ENCODE measurements around the gene PRDM2.

Gene PRDM2

DNA sequence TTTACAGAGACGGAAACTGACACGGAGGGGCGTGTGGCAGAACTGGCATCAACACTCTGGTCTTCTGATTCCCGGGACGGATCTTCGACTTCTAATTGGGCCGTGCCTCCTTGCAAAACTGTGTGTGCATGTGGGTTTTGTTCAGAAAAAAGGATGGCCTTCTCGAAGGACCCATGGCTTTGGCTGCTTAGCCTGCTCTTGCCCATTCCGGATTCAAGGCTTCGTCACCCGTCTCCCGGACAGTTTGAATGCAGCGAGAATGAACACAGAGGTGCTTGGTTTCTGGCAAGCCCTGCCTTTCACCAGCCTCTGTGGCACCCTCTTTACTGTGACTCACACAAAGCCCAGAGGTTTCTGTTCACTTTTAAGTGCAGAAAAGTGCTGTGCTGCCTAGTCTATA lies 120.1 kb downstream of the PRDM2 start:
- no peak for DNase-seq

DNA sequence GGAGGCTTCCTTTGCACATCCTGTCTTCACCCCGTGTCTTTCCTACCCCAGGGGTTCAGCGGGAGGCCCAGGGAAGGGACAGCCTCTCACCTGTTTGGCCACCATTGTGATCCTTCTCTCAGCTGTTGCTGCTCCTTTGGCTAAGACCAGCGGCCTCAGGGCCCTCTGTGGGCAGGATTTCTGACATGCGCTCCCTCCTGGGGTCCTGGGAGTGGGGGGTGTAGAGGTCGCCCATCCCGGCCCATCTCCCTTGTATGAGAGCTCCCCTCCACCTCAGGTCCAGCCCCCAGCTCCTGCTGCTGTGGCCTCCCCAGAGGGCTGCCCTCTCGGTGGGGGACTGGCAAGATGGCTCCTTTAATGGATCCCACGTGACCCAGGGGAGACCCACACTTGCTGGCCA lies 120.5 kb downstream of the PRDM2 start:
- DNase-seq: no peak

DNA sequence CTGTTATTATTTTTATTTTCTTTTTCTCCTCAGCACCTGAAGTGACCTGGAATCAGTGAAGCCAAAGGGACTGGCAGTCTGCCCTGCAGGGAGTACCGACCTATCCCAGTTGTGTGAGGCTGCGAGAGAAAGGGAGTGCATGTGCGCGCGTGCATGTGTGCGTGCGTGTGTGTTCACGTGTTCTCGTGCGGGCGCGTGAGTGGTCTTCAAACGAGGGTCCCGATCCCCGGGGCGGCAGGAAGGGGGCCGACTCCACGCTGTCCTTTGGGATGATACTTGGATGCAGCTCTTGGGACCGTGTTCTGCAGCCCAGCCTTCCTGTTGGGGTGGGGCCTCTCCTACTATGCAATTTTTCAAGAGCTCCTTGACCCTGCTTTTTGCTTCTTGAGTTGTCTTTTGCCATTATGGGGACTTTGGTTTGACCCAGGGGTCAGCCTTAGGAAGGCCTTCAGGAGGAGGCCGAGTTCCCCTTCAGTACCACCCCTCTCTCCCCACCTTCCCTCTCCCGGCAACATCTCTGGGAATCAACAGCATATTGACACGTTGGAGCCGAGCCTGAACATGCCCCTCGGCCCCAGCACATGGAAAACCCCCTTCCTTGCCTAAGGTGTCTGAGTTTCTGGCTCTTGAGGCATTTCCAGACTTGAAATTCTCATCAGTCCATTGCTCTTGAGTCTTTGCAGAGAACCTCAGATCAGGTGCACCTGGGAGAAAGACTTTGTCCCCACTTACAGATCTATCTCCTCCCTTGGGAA lies 123.3 kb downstream of the PRDM2 start:
- no peak for DNase-seq

DNA sequence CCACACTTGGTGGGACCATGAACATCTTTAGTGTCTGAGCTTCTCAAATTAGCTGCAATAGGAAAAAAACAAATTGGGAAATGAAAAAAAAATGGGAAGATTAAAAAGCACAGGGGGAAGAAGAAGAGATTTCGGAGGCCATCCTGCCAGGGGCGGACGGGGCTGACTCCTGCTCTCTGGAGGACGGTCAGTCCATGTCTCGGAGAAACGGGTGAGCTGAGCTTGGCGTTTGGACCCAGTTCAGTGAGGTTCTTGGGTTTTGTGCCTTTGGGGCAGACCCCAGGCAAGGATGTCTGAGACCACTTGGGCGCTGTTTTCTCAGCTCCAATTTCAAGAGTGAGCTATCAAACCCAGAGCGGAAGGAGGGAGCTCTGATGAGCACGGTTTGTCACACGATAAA lies 123.9 kb downstream of the PRDM2 start:
- DNase-seq: no peak

DNA sequence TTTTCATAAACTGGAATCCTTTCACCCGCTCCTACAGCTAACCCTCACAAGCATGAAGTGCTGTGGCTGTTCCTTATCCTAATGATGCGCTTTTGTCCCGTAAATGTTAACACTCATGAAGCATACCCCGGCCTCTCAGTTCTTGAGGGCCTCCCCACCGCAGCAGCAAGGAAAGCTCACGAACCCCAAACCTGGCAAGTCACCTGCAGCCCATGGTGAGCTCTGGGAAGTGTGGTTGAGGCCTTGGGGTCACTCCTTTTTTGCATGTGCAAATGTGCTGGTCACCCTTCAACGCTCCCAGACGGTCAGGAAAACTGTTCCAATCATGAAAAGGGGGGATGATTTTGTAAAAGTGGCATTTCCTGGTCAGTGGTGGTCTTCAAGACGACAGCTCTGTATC lies 124.6 kb downstream of the PRDM2 start:
- DNase-seq: no peak

DNA sequence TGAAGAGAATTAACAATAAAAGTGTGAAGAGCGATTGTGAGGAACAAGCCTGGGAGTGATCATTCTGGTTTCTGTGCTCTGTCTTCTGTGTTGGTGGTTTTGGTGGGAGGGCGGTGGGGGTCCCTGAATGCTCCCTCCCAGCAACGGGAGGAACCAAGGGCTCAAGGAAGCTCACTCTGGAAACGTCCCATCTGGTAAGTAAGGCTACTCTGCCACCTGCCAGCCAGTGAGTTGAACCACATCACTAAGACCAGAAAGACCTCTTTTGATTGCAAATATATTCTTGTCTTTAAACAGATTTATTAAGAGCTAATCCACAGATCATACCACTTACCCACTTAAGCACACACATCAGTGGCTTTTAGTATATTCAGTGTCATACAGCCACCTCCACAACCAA lies 125.0 kb downstream of the PRDM2 start:
- no peak for DNase-seq

DNA sequence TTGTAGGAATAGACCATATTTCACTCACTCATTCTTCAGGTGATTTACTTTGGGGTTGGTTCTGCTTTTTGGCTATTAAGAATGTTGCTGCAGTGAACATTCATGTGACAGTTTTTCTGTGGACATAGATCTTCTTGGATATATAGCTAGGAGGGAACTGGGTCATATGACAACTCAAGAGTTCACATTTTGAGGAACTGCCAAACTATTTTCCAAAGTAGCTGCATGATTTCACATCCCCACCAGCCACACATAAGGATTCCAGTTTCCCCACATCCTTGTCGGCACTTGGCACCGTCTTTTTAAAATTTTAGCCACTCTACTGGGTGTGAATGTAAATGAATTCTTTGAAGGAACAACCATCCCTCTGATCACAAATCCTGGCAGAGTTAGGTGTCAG lies 126.0 kb downstream of the PRDM2 start:
- no peak for DNase-seq

DNA sequence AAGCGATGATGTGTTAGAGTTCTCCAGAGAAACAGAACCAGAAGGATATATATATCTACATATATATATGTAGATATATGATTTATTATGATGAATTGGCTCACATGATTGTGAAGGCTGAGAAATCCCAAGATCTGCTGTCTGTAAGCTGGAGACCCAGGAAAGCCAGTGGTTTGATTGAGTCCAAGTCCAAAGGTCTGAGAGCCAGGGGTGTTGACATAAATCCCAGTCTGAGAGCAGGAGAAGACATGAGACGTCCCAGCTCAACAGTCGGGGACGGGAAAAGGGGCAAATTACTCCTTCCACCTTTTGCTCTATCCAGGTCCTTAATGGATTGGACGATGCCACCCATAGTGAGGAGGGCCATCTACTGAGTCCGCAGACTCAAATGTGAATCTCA lies 126.6 kb downstream of the PRDM2 start:
- no peak for DNase-seq

DNA sequence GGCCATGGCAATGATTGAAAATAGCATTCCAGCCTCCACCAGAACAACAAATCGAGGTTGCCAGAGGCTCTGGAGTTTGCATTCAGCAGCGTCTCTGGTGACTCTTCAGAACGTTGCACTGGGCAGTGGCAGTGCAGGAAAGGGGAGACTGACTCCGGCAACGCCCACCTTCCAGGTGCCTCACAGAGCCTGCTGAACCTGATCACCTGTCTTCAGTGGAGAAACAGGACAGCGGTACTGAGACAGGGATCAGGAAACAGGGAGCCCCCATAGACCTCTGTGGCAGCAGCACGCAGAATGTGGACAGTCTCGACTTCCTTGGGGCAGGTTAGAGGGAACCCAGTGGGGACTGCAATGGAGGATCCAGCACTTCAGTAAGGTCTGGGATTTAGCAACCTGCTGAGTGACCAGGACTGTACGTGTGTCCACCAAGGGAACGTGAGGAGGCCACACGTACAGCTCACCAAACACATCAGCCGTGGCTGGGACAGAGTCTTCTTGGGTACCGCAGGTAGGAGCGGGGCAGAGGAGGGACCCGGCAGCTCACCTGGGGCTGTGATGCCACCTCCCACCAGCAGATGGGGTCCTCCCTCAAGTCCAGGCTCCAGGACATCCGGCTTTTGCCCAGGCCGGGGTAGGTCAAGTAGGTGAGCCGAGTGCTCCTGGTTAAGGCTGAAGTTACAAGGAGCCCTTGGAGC lies 128.6 kb downstream of the PRDM2 start:
- DNase-seq: no peak

DNA sequence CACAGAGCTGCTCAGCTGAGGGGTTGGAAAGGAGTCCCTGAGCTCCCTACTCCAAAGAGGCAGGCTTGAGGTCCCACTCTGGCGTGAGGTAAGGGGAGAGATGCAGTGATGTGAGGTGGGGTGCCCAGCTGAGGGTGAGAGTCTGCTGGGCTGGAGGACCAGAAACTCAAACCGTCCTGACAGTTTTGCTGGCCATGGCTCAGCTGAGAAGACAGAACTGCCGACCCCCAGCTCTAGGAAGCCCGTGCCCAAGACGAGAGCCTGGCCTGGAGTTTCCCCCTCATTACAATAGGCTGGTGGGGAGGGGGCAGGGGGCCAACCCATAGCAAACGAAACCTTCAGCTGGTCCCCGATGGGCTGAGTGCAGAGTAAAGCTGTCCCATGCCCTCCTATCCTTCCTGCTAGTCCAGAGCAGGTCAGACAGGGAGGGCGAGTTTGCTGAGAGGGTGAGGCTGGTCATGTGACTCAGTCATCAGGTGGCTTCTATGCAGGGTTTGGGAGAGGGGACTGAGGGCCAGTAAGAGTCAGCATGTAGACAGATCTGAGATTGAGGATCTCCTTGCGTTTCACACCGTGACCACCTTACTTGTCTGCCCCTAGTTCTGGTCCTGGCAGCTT lies 129.3 kb downstream of the PRDM2 start:
- DNase-seq: no peak

DNA sequence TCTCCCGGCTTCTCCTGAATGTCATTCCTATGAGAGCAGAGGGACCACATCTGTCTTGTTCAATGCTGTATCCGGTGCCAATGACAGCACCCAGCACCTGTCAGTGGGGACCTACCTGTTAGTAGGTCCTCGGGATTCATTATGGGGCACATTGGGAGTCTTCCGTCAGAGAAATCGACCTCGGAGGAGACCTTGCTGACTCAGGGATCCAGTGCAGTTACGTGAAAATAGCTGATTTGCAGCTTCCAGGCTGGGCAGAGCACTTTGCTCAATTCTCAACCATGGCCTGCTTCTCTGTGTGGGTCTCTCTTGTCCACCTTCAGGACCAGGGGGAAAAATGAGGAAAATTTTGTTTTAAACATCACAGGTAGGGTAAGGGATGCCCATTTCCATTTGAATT lies 130.2 kb downstream of the PRDM2 start:
- no peak for DNase-seq

DNA sequence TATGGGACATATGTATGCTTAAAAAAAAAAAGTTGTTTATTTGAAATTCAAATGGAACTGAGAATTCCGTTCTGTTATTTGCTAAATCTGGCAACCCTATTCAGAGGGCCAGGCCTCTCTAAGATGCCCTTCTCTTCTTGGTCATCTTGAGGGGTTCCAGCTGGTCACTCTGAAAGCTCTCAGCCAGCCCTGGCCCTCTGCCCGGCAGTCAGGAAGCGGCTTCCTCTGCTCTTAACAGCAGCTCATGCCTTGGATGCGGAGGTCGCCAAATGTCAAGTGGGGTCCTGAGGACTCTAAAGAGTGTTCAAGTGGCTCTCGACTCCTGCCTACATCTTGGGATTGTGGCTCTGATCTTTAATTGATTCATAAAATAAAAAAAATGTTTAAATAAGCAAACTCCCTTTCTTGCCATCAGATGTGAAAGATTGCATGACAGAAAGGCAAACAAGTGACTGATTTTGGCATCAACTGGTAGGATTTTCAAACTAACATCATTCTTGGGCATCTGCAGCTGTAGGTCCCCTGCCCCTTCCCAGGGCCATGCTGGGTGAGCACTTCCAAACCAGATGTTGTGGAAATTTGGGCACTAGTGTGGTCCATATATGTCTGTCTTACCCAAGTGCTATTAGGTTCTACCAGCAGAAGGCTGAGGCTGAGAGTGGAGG lies 130.8 kb downstream of the PRDM2 start:
- DNase-seq: no peak

DNA sequence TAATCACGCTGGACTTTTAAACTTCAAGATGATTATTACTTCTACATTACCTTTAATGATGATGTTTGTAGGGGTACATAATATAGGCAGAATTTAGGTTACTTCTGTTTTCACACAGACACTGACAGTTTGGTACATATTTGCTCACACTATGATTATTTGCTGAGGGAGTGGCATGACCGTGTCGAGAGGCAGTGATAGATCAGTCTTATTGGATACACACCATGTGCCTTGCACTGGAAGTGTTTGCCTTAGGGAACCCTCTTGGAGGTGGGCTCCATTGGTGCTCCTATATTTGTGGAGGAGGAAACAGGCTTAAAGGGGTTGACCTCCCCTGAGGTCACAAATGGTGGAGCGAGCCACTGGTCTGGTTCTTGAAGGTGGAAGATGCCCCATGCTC lies 132.1 kb downstream of the PRDM2 start:
- DNase-seq: no peak

DNA sequence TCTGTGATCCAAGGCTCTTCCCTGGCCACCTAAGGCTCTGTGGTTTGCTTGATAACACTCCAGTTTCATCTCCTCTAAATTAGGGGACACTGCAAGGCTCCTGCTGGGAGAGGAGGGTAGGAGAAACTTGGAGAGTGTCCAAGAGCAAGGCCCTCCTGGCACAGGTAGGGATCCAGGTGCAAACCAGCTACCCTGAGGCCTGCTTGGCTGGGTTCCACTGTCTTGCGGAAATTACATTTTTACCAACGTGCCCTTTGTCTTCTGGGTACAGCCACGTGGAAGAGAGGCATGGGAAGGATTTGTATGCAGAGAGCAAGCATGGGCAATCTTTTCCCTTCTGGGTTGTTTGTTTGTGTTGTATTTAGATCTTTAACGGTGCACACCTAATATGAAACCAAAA lies 132.5 kb downstream of the PRDM2 start:
- DNase-seq: no peak

DNA sequence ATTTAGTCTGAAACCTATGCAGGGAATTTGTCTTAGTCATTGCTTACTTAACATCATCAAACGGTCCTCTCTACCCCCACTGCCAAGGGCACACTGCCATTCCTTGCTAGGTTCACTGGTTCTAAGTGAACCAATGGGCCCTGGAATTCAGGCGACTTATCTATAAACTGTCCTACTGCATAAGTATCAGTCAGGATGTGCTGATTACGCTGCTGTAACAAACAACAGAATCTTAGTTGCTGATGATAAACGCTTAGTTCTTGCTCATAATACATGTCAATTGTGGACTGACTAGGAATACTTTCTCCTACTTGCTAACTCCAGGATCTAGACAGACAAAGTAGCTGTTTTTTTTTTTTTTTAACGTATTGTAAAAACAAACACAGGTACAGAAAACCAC lies 136.1 kb downstream of the PRDM2 start:
- no peak for DNase-seq

DNA sequence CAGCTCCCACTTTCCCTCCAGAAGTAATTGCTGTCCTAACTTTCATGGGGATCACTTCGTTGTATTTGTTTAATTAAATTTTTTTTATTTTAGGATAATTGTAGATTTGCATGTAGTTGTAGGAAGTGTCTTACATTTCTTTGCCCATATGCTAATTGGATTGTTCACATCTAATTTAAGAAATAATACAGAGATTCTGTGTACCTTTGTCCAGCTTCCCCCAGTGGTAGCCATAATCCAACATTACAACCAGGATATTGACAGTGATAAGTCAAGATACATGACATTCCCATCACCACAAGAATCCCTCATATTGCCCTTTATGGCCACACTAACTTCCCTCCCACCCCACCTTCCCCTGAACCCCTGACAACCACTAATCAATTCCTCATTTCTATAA lies 136.6 kb downstream of the PRDM2 start:
- no peak for DNase-seq

DNA sequence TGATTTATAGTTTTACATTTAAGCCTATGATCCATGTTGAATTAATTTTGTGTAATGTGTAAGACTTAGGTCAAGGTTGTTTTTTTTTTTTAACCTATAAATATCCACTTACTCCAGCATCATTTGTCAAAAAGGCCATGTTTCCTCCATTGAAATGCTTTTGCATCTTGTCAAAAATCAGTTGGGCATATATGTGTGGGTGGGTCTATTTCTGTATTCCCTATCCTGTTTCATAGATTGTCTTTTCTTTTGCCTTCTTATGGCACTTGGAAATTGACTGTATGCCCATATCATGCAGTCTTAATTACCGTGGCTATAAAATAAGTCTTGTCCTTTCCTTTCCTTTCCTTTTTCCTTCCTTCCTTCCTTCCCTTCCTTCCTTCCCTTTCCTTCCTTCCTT lies 138.2 kb downstream of the PRDM2 start:
- no peak for DNase-seq

DNA sequence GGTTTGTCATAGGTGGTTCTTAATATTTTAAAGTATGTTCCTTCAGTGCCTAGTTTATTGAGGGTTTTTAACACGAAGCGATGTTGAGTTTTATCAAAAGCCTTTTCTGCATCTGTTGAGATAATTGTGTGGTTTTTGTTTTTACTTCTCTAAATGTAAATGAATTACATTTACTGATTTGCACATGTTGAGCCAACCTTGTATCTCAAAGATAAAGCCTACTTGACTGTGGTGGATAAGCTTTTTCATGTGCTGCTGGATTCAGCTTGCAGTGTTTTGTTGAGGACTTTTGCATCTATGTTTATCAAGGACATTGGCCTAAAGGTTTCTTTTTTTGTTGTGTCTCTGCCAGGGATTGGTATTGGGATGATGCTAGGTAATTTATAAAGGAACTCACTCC lies 142.5 kb downstream of the PRDM2 start:
- DNase-seq: no peak

DNA sequence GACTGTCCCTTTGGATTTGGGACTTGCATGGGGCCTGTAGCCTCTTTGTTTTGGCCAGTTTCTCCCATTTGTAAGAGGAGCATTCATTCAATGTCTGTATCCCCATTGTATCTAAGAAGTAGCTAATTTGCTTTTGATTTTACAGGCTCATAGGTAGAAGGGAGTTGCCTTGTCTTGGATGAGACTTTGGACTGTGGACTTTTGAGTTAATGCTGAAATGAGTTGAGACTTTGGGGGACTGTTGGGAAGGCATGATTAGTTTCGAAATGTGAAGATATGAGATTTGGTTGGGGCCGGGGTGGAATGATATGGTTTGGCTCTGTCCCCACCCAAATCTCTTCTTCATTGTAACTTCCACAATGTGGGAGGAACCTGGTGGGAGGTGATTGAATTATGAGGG lies 151.7 kb downstream of the PRDM2 start:
- DNase-seq: no peak

DNA sequence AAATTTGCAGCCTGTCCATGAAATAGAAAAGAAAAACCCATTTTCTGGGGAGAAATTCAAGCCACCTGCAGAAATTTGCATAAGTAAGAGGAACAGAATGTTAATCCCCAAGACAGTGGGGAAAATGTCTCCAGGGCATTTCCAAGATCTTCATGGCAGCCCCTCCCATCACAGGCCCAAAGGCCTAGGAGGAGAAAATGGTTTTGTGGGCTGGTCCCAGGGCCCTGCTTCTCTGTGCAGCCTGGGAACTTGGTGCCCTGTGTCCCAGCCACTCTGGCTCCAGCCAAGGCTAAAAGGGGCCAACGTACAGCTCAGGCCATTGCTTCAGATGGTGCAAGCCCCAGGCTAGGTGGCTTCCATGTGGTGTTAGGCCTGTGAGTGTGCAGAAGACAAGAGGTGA lies 155.6 kb downstream of the PRDM2 start:
- DNase-seq: no peak

DNA sequence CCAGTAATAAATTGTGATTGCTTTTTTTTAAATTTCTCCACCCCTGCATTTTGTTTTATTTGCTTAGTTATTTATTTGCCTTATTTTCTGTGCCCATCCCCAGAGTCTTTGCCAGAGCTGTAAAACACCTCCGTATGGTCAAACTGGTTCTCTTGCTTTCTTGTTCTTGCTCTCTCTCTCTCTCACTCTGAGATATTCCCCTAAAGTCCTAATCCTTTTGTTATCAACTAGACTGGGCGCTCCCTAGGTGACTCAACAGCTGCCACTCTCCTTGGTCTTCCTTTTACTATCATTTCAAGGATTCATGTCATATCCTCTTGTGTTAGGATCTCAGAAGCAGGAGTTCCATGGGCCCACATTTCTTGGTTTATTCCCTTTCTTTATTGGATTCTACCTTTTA lies 160.0 kb downstream of the PRDM2 start:
- no peak for DNase-seq

DNA sequence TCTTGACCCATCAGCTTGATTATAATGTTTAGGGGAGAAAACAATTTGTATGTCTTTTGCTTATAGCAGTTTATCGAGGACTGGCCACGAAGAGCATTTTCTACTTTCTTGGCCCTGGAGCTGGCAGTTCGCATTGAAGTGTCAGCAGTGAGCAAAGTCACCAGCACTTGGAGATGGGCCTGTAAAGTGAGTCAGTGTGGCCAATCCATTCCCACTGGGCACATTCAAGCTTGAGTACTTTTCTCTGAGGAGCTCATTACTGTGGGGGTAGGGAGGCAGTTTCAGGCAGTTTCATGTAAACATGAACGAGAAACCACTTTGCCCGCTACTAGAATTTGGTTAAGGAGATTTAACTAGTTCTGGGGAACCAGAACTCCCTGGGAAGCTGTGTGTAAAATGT lies 164.8 kb downstream of the PRDM2 start:
- no peak for DNase-seq

DNA sequence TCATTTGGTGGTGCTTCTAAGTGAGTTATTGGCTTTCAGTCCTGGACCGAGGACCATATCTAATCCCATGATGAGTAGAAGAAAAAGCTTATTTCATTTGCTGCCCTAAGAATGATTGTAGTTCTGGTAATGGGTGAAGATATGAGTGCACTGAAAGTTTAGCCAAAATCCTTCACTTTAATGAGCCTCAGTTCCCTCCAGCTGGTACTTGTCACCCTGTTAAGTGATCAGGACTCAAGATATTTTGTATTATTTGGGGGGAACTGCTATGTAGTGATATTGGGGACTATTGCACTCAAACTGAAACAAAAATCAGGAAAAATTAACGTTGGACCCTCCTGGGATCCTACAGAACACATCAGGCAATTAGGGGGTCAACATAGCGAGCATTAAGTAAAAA lies 165.9 kb downstream of the PRDM2 start:
- DNase-seq: no peak

DNA sequence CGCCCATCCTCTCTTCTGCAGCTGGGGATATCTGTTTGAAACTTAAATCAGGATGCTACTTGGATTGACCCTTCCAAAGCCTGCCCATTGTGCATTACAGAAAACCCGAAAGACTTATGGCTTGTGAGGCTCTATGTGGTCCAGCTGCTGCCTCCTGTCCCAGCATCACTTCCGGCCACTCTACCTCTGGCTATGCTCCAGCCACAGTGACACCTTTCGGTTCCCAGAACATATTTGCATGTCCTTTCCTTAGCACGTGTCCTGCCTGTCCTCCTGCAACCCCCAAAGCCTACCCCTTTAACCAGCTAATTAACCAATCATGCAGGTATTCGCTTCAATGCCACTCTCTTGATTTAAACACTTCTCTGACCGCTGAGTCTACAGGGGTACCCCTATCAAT lies 167.6 kb downstream of the PRDM2 start:
- no peak for DNase-seq
